ENCODE results near the gene POU6F1. TPM values are rescaled to one million over a fixed set of nuclear protein-coding genes. Genes with fewer than 3 reads are reported as not detected.
"Not testable (repeated sequence)": the region's sequence is repeated elsewhere in the genome, so short reads cannot be mapped to it uniquely, and the experiment has no call there.

The POU6F1 gene
- total RNA-seq = 1 to 10 TPM; 6.5 to 6.9 TPM

GRCh38 chr12:51217968-51218606 is at the start of gene POU6F1:
Gene POU6F1 (minus strand): TSS chr12:51218062. CDS start chr12:51206836, 11,226 bp downstream.
- Mint-ChIP-seq H3K4me3 (peak within 1 kb of the TSS; percentile 84), H3K27ac (peak within 1 kb of the TSS; percentile 85), H3K36me3 (peaks cover 4% of the 10 kb centered on the region), H3K4me1 (peaks cover 16% of the 10 kb centered on the region), H3K9me3 (no peaks in the 10 kb centered on the region), H3K27me3 (no peaks in the 10 kb centered on the region)
- DNase-seq = peak; percentile 72

- Mint-ChIP-seq H3K4me3 (no peak overlapping the region), H3K27ac (no peak overlapping the region), H3K27me3 (peaks cover 3% of the 10 kb centered on the region), H3K4me1 (peaks cover 25% of the 10 kb centered on the region), H3K9me3 (peaks cover 2% of the 10 kb centered on the region), H3K36me3 (peaks cover 3% of the 10 kb centered on the region)
- no peak for DNase-seq
Measured at GRCh38 chr12:51265024-51265423, 47.2 kb upstream of the POU6F1 start.

- no peak overlapping the region for H3K27ac Mint-ChIP-seq
- H3K4me1 Mint-ChIP-seq = peaks cover 23% of the 10 kb centered on the region
- no peak for DNase-seq
- no peak overlapping the region for H3K4me3 Mint-ChIP-seq
- peaks cover 1% of the 10 kb centered on the region for H3K27me3 Mint-ChIP-seq
- H3K9me3 Mint-ChIP-seq = peaks cover 2% of the 10 kb centered on the region
- H3K36me3 Mint-ChIP-seq = peaks cover 3% of the 10 kb centered on the region
Measured at GRCh38 chr12:51264297-51264696, 46.4 kb upstream of the POU6F1 start.

- H3K4me1 Mint-ChIP-seq = peaks cover 18% of the 10 kb centered on the region
- H3K27me3 Mint-ChIP-seq = no peaks in the 10 kb centered on the region
- peaks cover 2% of the 10 kb centered on the region for H3K9me3 Mint-ChIP-seq
- no peak overlapping the region for H3K4me3 Mint-ChIP-seq
- no peak for DNase-seq
- H3K27ac Mint-ChIP-seq = no peak overlapping the region
- H3K36me3 Mint-ChIP-seq = peaks cover 3% of the 10 kb centered on the region
Measured at GRCh38 chr12:51263341-51263740, 45.5 kb upstream of the POU6F1 start.

- no peak overlapping the region for H3K4me3 Mint-ChIP-seq
- peak; percentile 28 for DNase-seq
- H3K27me3 Mint-ChIP-seq = no peaks in the 10 kb centered on the region
- peaks cover 3% of the 10 kb centered on the region for H3K36me3 Mint-ChIP-seq
- H3K27ac Mint-ChIP-seq = no peak overlapping the region
- H3K9me3 Mint-ChIP-seq = peaks cover 2% of the 10 kb centered on the region
- peaks cover 18% of the 10 kb centered on the region for H3K4me1 Mint-ChIP-seq
Measured at GRCh38 chr12:51262758-51263177, 44.9 kb upstream of the POU6F1 start.

- H3K36me3 Mint-ChIP-seq = not testable (repeated sequence)
Measured at GRCh38 chr12:51259600-51259999, 41.7 kb upstream of the POU6F1 start.

GRCh38 chr12:51254536-51254935 is 36.7 kb upstream of the POU6F1 start:
- Mint-ChIP-seq H3K4me1 (peaks cover 4% of the 10 kb centered on the region), H3K27me3 (no peaks in the 10 kb centered on the region), H3K9me3 (no peaks in the 10 kb centered on the region), H3K4me3 (no peak overlapping the region), H3K27ac (peak overlapping the region; percentile 28), H3K36me3 (no peaks in the 10 kb centered on the region)
- no peak for DNase-seq

More at GRCh38 chr12:51259600-51259999, 41.7 kb upstream of the POU6F1 start:
- peaks cover 10% of the 10 kb centered on the region for H3K4me1 Mint-ChIP-seq
- not testable (repeated sequence) for H3K9me3 Mint-ChIP-seq, H3K27ac Mint-ChIP-seq, DNase-seq, H3K27me3 Mint-ChIP-seq, H3K4me3 Mint-ChIP-seq

GRCh38 chr12:51253276-51253675 is 35.4 kb upstream of the POU6F1 start:
- peaks cover 2% of the 10 kb centered on the region for H3K36me3 Mint-ChIP-seq
- no peak for DNase-seq
- peaks cover 6% of the 10 kb centered on the region for H3K4me1 Mint-ChIP-seq
- no peak overlapping the region for H3K4me3 Mint-ChIP-seq
- no peaks in the 10 kb centered on the region for H3K27me3 Mint-ChIP-seq
- no peak overlapping the region for H3K27ac Mint-ChIP-seq
- H3K9me3 Mint-ChIP-seq = no peaks in the 10 kb centered on the region

- DNase-seq = no peak
- peaks cover 38% of the 10 kb centered on the region for H3K4me1 Mint-ChIP-seq
- peaks cover 31% of the 10 kb centered on the region for H3K36me3 Mint-ChIP-seq
- H3K4me3 Mint-ChIP-seq = no peak overlapping the region
- peak overlapping the region; percentile 35 for H3K27ac Mint-ChIP-seq
- H3K27me3 Mint-ChIP-seq = no peaks in the 10 kb centered on the region
- no peaks in the 10 kb centered on the region for H3K9me3 Mint-ChIP-seq
Measured at GRCh38 chr12:51247523-51248206, 29.8 kb upstream of the POU6F1 start.

GRCh38 chr12:51246254-51246853 is 28.5 kb upstream of the POU6F1 start:
- DNase-seq = peak; percentile 26
- H3K4me3 Mint-ChIP-seq = peak overlapping the region; percentile 15
- H3K4me1 Mint-ChIP-seq = peaks cover 42% of the 10 kb centered on the region
- H3K27ac Mint-ChIP-seq = peak overlapping the region; percentile 63
- no peaks in the 10 kb centered on the region for H3K9me3 Mint-ChIP-seq
- no peaks in the 10 kb centered on the region for H3K27me3 Mint-ChIP-seq
- H3K36me3 Mint-ChIP-seq = peaks cover 38% of the 10 kb centered on the region

- H3K4me1 Mint-ChIP-seq = peaks cover 48% of the 10 kb centered on the region
- H3K4me3 Mint-ChIP-seq = peak overlapping the region; percentile 15
- H3K9me3 Mint-ChIP-seq = no peaks in the 10 kb centered on the region
- peaks cover 42% of the 10 kb centered on the region for H3K36me3 Mint-ChIP-seq
- DNase-seq = no peak
- H3K27ac Mint-ChIP-seq = peak overlapping the region; percentile 63
- H3K27me3 Mint-ChIP-seq = no peaks in the 10 kb centered on the region
Measured at GRCh38 chr12:51245476-51246253, 27.8 kb upstream of the POU6F1 start.

GRCh38 chr12:51244269-51244668 is 26.4 kb upstream of the POU6F1 start:
- no peak overlapping the region for H3K4me3 Mint-ChIP-seq
- H3K27ac Mint-ChIP-seq = peak overlapping the region; percentile 76
- H3K27me3 Mint-ChIP-seq = no peaks in the 10 kb centered on the region
- H3K9me3 Mint-ChIP-seq = no peaks in the 10 kb centered on the region
- H3K4me1 Mint-ChIP-seq = peaks cover 55% of the 10 kb centered on the region
- peaks cover 52% of the 10 kb centered on the region for H3K36me3 Mint-ChIP-seq
- no peak for DNase-seq

- Mint-ChIP-seq H3K4me3 (no peak overlapping the region), H3K27me3 (no peaks in the 10 kb centered on the region), H3K36me3 (peaks cover 53% of the 10 kb centered on the region), H3K4me1 (peaks cover 56% of the 10 kb centered on the region), H3K27ac (peak overlapping the region; percentile 21), H3K9me3 (no peaks in the 10 kb centered on the region)
- no peak for DNase-seq
Measured at GRCh38 chr12:51242876-51243275, 25.0 kb upstream of the POU6F1 start.

- Mint-ChIP-seq H3K4me3 (no peak overlapping the region), H3K36me3 (peaks cover 54% of the 10 kb centered on the region), H3K9me3 (no peaks in the 10 kb centered on the region), H3K27me3 (no peaks in the 10 kb centered on the region), H3K4me1 (peaks cover 50% of the 10 kb centered on the region), H3K27ac (peak overlapping the region; percentile 55)
- no peak for DNase-seq
Measured at GRCh38 chr12:51242120-51242519, 24.3 kb upstream of the POU6F1 start.

- no peak overlapping the region for H3K27ac Mint-ChIP-seq
- H3K4me1 Mint-ChIP-seq = peaks cover 40% of the 10 kb centered on the region
- H3K4me3 Mint-ChIP-seq = peak overlapping the region; percentile 93
- H3K36me3 Mint-ChIP-seq = peaks cover 48% of the 10 kb centered on the region
- DNase-seq = no peak
- no peaks in the 10 kb centered on the region for H3K9me3 Mint-ChIP-seq
- no peaks in the 10 kb centered on the region for H3K27me3 Mint-ChIP-seq
Measured at GRCh38 chr12:51240971-51241370, 23.1 kb upstream of the POU6F1 start.

Data from activated naive CD8-positive, alpha-beta T cell treated with anti-CD3 and anti-CD28 coated beads for 36 hours (primary cell).